Suppressor macrophage treated with lipopolysaccharide for 4 hours (primary cell): ENCODE data around the gene PLGRKT.
"Not testable (repeated sequence)": the region's sequence is repeated elsewhere in the genome, so short reads cannot be mapped to it uniquely, and the experiment has no call there.

Experiments used
- DNase-seq: peaks from one replicate; pipeline ENCODE4 v3.0.0-alpha.2; 2020

PLGRKT gene

GRCh38 chr9:5375091-5375490 lies 62.6 kb downstream of the PLGRKT start:
- no peak for DNase-seq

- no peak for DNase-seq
Measured at GRCh38 chr9:5364294-5365024, 73.3 kb downstream of the PLGRKT start.

GRCh38 chr9:5361326-5362010 lies 76.3 kb downstream of the PLGRKT start:
- no peak for DNase-seq

- DNase-seq = no peak
Measured at GRCh38 chr9:5360341-5360740, 77.4 kb downstream of the PLGRKT start.

GRCh38 chr9:5357431-5358105 lies 80.2 kb downstream of the PLGRKT start:
- no peak for DNase-seq

GRCh38 chr9:5355817-5356216 lies 81.9 kb downstream of the PLGRKT start:
- DNase-seq = no peak

- no peak for DNase-seq
Measured at GRCh38 chr9:5355226-5355625, 82.5 kb downstream of the PLGRKT start.

GRCh38 chr9:5354184-5354583 lies 83.5 kb downstream of the PLGRKT start:
- DNase-seq = no peak

- no peak for DNase-seq
Measured at GRCh38 chr9:5352637-5353248, 85.0 kb downstream of the PLGRKT start.

- DNase-seq = not testable (repeated sequence)
Measured at GRCh38 chr9:5338992-5339981, 98.4 kb downstream of the PLGRKT start, which contains the start of gene RLN1. TSS of gene RLN1 (minus strand) at chr9:5339876. CDS start at chr9:5339746, 130 bp downstream.

GRCh38 chr9:5336688-5337087 lies 101.0 kb downstream of the PLGRKT start:
- DNase-seq = no peak

- DNase-seq = not testable (repeated sequence)
Measured at GRCh38 chr9:5331276-5331675, 106.4 kb downstream of the PLGRKT start.

GRCh38 chr9:5326893-5327548 lies 110.7 kb downstream of the PLGRKT start:
- no peak for DNase-seq

GRCh38 chr9:5326187-5326586 lies 111.5 kb downstream of the PLGRKT start:
- DNase-seq = no peak

- not testable (repeated sequence) for DNase-seq
Measured at GRCh38 chr9:5321601-5322000, 116.1 kb downstream of the PLGRKT start.

GRCh38 chr9:5321058-5321457 lies 116.7 kb downstream of the PLGRKT start:
- DNase-seq = no peak

- DNase-seq = not testable (repeated sequence)
Measured at GRCh38 chr9:5316406-5316805, 121.3 kb downstream of the PLGRKT start.

- no peak for DNase-seq
Measured at GRCh38 chr9:5315187-5315923, 122.4 kb downstream of the PLGRKT start.

- DNase-seq = no peak
Measured at GRCh38 chr9:5310851-5311250, 126.9 kb downstream of the PLGRKT start.
